Liver (tissue), 9 donors: Measurements from ENCODE around the gene SLC34A3. TPM values are rescaled to one million over a fixed set of nuclear protein-coding genes. Genes with fewer than 3 reads are reported as not detected.

Experiments
- DNase-seq: peaks from one replicate; pipeline ENCODE4 v3.0.0-alpha.2; 2017; ENCODE audit warnings: low spot score
- H3K27ac ChIP-seq, 2 donors: one replicate each; pipeline ENCODE4 v1.7.0; 2013; ENCODE audit warnings: inconsistent platforms in 2 of 2, low read length in 2 of 2, control low read depth in 1 of 2, low read depth in 1 of 2, mild to moderate bottlenecking in 1 of 2
- H3K27me3 ChIP-seq, 4 donors: one replicate each; pipeline versions ENCODE4 v1.6.1 to v1.7.0; 2013; ENCODE audit warnings: low read length in 3 of 4, inconsistent platforms in 1 of 4, mild to moderate bottlenecking in 1 of 4, moderate library complexity in 1 of 4; ENCODE audit not compliant: control insufficient read depth in 4 of 4, insufficient read depth in 4 of 4
- H3K36me3 ChIP-seq, 4 donors: one replicate each; pipeline versions ENCODE4 v1.6.1 to v1.7.0; 2013; ENCODE audit warnings: low read length in 3 of 4, mild to moderate bottlenecking in 3 of 4, low read depth in 1 of 4, moderate library complexity in 1 of 4; ENCODE audit not compliant: control insufficient read depth in 4 of 4, insufficient read depth in 3 of 4
- H3K4me1 ChIP-seq, 4 donors: one replicate each; pipeline versions ENCODE4 v1.6.1 to v1.7.0; 2013; ENCODE audit warnings: low read length in 3 of 4, mild to moderate bottlenecking in 3 of 4, moderate library complexity in 1 of 4; ENCODE audit not compliant: control insufficient read depth in 4 of 4, insufficient read depth in 4 of 4
- H3K4me3 ChIP-seq, 3 donors: one replicate each; pipeline versions ENCODE4 v1.6.1 to v1.7.0; 2013; ENCODE audit warnings: low read length in 3 of 3, control low read depth in 1 of 3, low read depth in 1 of 3, mild to moderate bottlenecking in 1 of 3
- H3K9ac ChIP-seq, 2 donors: one replicate each; pipeline ENCODE4 v1.7.0; 2013; ENCODE audit warnings: low read length in 2 of 2, mild to moderate bottlenecking in 2 of 2, moderate library complexity in 2 of 2, control low read depth in 1 of 2, low read depth in 1 of 2
- H3K9me3 ChIP-seq, 4 donors: one replicate each; pipeline versions ENCODE4 v1.6.1 to v1.7.0; 2013; ENCODE audit warnings: low read length in 3 of 4; ENCODE audit not compliant: control insufficient read depth in 4 of 4
- CTCF ChIP-seq: fragments of 150-350 bp; IDR thresholded peaks from 2 replicates; pipeline ENCODE4 v1.5.1; 2017; ENCODE audit warnings: improper control_type of control experiment, low read depth, low read length; ENCODE audit not compliant: missing input control
- EGR1 ChIP-seq, 2 donors: IDR thresholded peaks; 2 replicates each; pipeline ENCODE4 v1.6.1; 2016 to 2018; ENCODE audit warnings: antibody characterized with exemption in 2 of 2, low read depth in 2 of 2
- FOXA1 ChIP-seq: IDR thresholded peaks from 2 replicates; pipeline ENCODE4 v1.6.1; 2016; ENCODE audit warnings: antibody characterized with exemption
- FOXA2 ChIP-seq: IDR thresholded peaks from 2 replicates; pipeline ENCODE4 v1.6.1; 2016; ENCODE audit warnings: antibody characterized with exemption
- GABPA ChIP-seq, 2 donors: IDR thresholded peaks in 1 of 2; conservative IDR thresholded peaks in 1 of 2; 2 replicates each; pipeline ENCODE4 v1.6.1; 2016; ENCODE audit warnings: antibody characterized with exemption in 2 of 2, mild to moderate bottlenecking in 1 of 2, moderate library complexity in 1 of 2
- HNF4A ChIP-seq, 2 donors: conservative IDR thresholded peaks; 2 replicates each; pipeline ENCODE4 v1.6.1; 2016; ENCODE audit warnings: antibody characterized with exemption in 2 of 2, mild to moderate bottlenecking in 2 of 2
- HNF4G ChIP-seq: IDR thresholded peaks from 2 replicates; pipeline ENCODE4 v1.6.1; 2016; ENCODE audit warnings: antibody characterized with exemption
- JUND ChIP-seq, 2 donors: IDR thresholded peaks; 2 replicates each; pipeline ENCODE4 v1.6.1; 2016; ENCODE audit warnings: antibody characterized with exemption in 2 of 2
- MAX ChIP-seq: IDR thresholded peaks from 2 replicates; pipeline ENCODE4 v1.6.1; 2016; ENCODE audit warnings: antibody characterized with exemption
- NR2F2 ChIP-seq: IDR thresholded peaks from 2 replicates; pipeline ENCODE4 v1.6.1; 2016; ENCODE audit warnings: antibody characterized with exemption
- RAD21 ChIP-seq, 2 donors: IDR thresholded peaks; 2 replicates each; pipeline ENCODE4 v1.6.1; 2016; ENCODE audit warnings: antibody characterized with exemption in 2 of 2, mild to moderate bottlenecking in 2 of 2
- RXRA ChIP-seq, 2 donors: IDR thresholded peaks; 2 replicates each; pipeline ENCODE4 v1.6.1; 2017 to 2018; ENCODE audit warnings: antibody characterized with exemption in 2 of 2, mild to moderate bottlenecking in 1 of 2
- SP1 ChIP-seq: IDR thresholded peaks from 2 replicates; pipeline ENCODE4 v1.6.1; 2018; ENCODE audit warnings: antibody characterized with exemption, mild to moderate bottlenecking
- TAF1 ChIP-seq: conservative IDR thresholded peaks from 2 replicates; pipeline ENCODE4 v1.6.1; 2016; ENCODE audit warnings: antibody characterized with exemption, mild to moderate bottlenecking
- YY1 ChIP-seq: IDR thresholded peaks from 2 replicates; pipeline ENCODE4 v1.6.1; 2016; ENCODE audit warnings: antibody characterized with exemption, mild to moderate bottlenecking
- WGBS: extraction: QIAGEN DNeasy Blood & Tissue Kit; methylation state at CpG from one replicate; pipeline ENCODE4 v1.1.7; 2013; 5-methylcytosine and 5-hydroxymethylcytosine counted together
- polyA plus RNA-seq, 2 donors: library from polyadenylated mRNA; stranded (reverse) in 1 of 2; unstranded in 1 of 2; fragments of 200-250 nt in 1 of 2; fragments of >200 nt in 1 of 2; fragmentation: Nextera tagmentation in 1 of 2; extraction: Ambion mirVana in 1 of 2; gene quantifications; one replicate each; pipeline versions ENCODE4 v1.2.1 to v1.2.3, GENCODE V29; 2013 to 2015
- total RNA-seq, 2 donors: library from RNA; depleted of rRNA; stranded (reverse); fragments of >200 nt; gene quantifications; one replicate each; pipeline ENCODE4 v1.2.3, GENCODE V29; 2014
- TF ChIP-seq, protein P1 (sequence below): IDR thresholded peaks from 2 replicates; pipeline ENCODE4 v1.6.1; 2016; ENCODE audit warnings: antibody characterized with exemption
- donor health status: healthy.
- donor health status: healthy.
- donor health status: healthy.
- donor health status: healthy.
- donor health status: healthy.

Gene SLC34A3
- total and polyA plus RNA-seq, 4 donors: not detected

- Histone ChIP-seq H3K9ac (no peak overlapping the region), H3K4me1 (peaks cover 12 to 59% (median 29%) of the 10 kb centered on the region in 4 donors), H3K9me3 (no peaks in the 10 kb centered on the region), H3K27ac (no peak overlapping the region), H3K4me3 (no peak overlapping the region), H3K27me3 (no peaks in the 10 kb centered on the region), H3K36me3 (peaks cover 0 to 14% (median 4%) of the 10 kb centered on the region in 4 donors)
- no peak for DNase-seq
- WGBS: 67% methylated on average over 3 of the region's 3 CpGs
- TF ChIP-seq GABPA (IDR thresholded peaks at IDR 0.05 in 1 of 2, conservative IDR thresholded peaks at IDR 0.05 in 1 of 2): no peak
- no peak for TF ChIP-seq CTCF
- no peak for TF ChIP-seq RAD21 (IDR thresholded peaks at IDR 0.05)
- no peak for TF ChIP-seq RXRA (IDR thresholded peaks at IDR 0.05)
- no peak for TF ChIP-seq TAF1
- TF ChIP-seq FOXA1: no peak
- TF ChIP-seq HNF4A (conservative IDR thresholded peaks at IDR 0.05): no peak
- TF ChIP-seq SP1: no peak
- TF ChIP-seq EGR1 (IDR thresholded peaks at IDR 0.05; ENCODE audit: low read depth in 2 of 2): no peak
- no peak for TF ChIP-seq HNF4G
Measured at GRCh38 chr9:137271696-137272076, 41.0 kb downstream of the SLC34A3 start.

DNA sequence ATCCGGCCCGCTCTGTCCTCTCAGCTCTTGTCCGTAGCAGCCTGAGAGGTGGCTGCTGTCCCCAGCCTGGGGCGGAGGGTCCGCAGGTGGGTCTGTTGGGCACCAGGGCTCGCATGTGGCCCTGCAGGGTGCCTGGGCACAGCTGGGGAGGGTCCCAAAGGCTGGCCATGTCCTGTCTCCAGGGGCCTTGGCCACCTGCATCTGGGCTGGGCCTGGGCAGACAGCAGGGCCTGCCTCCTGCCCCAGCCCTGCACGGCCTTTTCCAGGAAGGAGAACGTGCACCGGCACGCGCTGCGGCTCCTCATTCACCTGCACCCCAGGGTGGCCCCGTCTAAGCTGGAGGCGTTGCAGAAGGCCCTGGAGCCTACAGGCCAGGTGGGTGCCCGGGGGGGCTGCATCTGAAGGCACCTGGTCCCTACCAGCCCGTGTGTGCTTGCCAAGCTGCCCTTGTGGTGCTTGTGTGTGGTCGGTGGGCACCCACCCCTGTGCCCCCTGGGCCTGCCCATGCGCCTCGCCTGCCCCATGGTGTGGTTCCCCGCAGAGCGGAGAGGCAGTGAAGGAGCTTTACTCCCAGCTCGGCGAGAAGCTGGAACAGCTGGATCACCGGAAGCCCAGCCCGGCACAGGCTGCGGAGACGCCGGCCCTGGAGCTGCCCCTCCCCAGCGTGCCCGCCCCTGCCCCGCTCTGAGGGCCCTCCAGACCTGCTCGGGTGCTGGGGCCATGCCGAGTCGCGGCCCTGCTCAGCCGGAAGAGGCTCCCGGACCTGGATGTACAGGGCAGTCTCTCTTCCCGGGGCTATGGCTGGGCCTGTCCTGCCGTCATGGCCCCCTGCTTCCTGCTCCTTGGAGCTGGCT lies 41.8 kb downstream of the SLC34A3 start:
- Histone ChIP-seq H3K9me3 (no peaks in the 10 kb centered on the region), H3K9ac (no peak overlapping the region), H3K36me3 (peaks cover 0 to 13% (median 3%) of the 10 kb centered on the region in 4 donors), H3K27ac (peak overlapping the region in 1 of 2 donors; percentile 22), H3K4me3 (no peak overlapping the region), H3K27me3 (no peaks in the 10 kb centered on the region), H3K4me1 (peaks cover 12 to 62% (median 31%) of the 10 kb centered on the region in 4 donors)
- no peak for TF ChIP-seq SP1
- no peak for TF ChIP-seq NR2F2
- TF ChIP-seq EGR1 (IDR thresholded peaks at IDR 0.05; ENCODE audit: low read depth in 2 of 2): no peak
- no peak for TF ChIP-seq HNF4A (conservative IDR thresholded peaks at IDR 0.05)
- TF ChIP-seq FOXA1: no peak
- TF ChIP-seq GABPA (IDR thresholded peaks at IDR 0.05 in 1 of 2, conservative IDR thresholded peaks at IDR 0.05 in 1 of 2): no peak
- no peak for TF ChIP-seq RXRA (IDR thresholded peaks at IDR 0.05)
- TF ChIP-seq, protein P1, sequence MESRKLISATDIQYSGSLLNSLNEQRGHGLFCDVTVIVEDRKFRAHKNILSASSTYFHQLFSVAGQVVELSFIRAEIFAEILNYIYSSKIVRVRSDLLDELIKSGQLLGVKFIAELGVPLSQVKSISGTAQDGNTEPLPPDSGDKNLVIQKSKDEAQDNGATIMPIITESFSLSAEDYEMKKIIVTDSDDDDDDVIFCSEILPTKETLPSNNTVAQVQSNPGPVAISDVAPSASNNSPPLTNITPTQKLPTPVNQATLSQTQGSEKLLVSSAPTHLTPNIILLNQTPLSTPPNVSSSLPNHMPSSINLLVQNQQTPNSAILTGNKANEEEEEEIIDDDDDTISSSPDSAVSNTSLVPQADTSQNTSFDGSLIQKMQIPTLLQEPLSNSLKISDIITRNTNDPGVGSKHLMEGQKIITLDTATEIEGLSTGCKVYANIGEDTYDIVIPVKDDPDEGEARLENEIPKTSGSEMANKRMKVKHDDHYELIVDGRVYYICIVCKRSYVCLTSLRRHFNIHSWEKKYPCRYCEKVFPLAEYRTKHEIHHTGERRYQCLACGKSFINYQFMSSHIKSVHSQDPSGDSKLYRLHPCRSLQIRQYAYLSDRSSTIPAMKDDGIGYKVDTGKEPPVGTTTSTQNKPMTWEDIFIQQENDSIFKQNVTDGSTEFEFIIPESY: no peak
- no peak for TF ChIP-seq MAX
- no peak for TF ChIP-seq RAD21 (IDR thresholded peaks at IDR 0.05)
- no peak for TF ChIP-seq FOXA2
- TF ChIP-seq YY1: no peak
- TF ChIP-seq JUND (IDR thresholded peaks at IDR 0.05): no peak
- DNase-seq: no peak
- 94% methylated on average over 39 of the region's 39 CpGs for WGBS
